Stomach smooth muscle (tissue), 2 donors: ENCODE results near the gene IRAK2.
A peak's percentile ranks its signal among the peaks of the same experiment; 100 is the strongest.

Experiments
- H3K27ac ChIP-seq: one replicate; pipeline ENCODE4 v1.7.0; 2013; ENCODE audit warnings: mild to moderate bottlenecking, low read length, inconsistent platforms
- H3K27me3 ChIP-seq, 2 donors: one replicate each; pipeline ENCODE4 v1.7.0; 2013; ENCODE audit warnings: low read length in 2 of 2; ENCODE audit not compliant: insufficient read depth in 2 of 2, control insufficient read depth in 1 of 2
- H3K36me3 ChIP-seq, 2 donors: one replicate each; pipeline ENCODE4 v1.7.0; 2013; ENCODE audit warnings: low read length in 2 of 2; ENCODE audit not compliant: control insufficient read depth in 2 of 2, insufficient read depth in 2 of 2
- H3K4me1 ChIP-seq: one replicate; pipeline ENCODE4 v1.7.0; 2013; ENCODE audit warnings: low read length; ENCODE audit not compliant: control insufficient read depth, insufficient read depth
- H3K4me3 ChIP-seq, 2 donors: one replicate each; pipeline ENCODE4 v1.7.0; 2013; ENCODE audit warnings: low read length in 2 of 2
- H3K9ac ChIP-seq, 2 donors: one replicate each; pipeline ENCODE4 v1.7.0; 2013; ENCODE audit warnings: low read length in 2 of 2, mild to moderate bottlenecking in 1 of 2
- H3K9me3 ChIP-seq, 2 donors: one replicate each; pipeline ENCODE4 v1.7.0; 2013; ENCODE audit warnings: low read length in 2 of 2; ENCODE audit not compliant: control insufficient read depth in 2 of 2
- donor health status: healthy.
- donor health status: Pancreatic carcinoma.

Gene IRAK2

DNA sequence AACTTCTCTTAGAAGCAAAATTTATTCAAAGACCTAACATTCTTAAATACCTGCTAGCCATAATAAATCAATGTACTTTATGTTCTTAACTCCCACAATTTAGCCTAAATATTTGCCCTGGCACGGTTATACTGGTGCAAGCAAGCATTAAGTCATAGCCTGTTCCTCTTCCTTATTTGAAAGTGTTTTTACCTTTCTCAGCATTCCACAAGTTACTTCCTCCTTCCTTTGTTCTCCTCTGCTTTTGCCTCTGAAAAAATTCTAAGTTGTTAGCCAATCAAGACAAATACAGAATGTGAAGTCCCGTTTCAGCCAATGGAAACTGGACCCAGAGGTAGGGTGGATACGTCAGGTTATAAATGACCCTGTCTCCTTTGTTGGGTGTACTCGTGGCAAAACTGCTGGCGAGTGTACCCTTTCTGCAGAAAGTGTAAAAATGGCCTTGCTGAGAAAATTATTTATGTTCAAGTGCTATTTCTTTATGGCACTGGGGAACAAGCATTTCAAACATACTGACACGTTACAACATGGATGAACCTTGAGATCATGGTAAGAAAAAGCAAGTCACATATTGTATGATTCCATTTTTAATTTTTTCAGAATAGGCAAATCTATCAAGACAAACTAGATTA, 80.5 kb downstream of the IRAK2 start:
- Histone ChIP-seq H3K27ac (no peak overlapping the region), H3K27me3 (no peaks in the 10 kb centered on the region), H3K36me3 (peaks cover 0 to 2% of the 10 kb centered on the region in 2 donors), H3K9me3 (peaks cover 0 to 2% of the 10 kb centered on the region in 2 donors), H3K9ac (no peak overlapping the region), H3K4me1 (peaks cover 17% of the 10 kb centered on the region), H3K4me3 (no peak overlapping the region)

DNA sequence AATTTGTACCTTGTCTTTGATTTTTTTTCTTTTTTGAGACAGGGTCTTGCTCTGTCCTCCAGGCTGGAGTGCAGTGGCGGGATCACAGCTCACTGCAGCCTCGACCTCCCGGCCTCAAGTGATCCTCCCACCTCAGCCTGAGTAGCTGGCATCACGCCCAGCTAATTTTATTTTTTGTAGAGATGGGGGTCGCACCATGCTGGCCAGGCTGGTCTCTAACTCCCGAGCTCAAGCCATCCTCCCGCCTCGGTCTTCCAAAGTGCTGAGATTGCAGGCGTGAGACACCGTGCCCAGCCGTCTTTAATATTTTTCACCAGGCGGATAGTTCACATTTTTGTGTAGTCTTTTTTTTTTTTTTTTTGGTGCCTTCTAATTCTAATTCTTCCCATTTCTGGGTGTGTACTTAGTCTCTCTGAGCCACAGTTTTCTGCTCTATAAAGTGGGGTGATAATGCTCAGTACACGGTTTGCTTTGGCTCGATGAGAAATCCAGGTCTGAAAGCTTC, 83.0 kb downstream of the IRAK2 start:
- H3K36me3 ChIP-seq: no peaks in the 10 kb centered on the region
- peak overlapping the region; percentile 92 for H3K4me3 ChIP-seq
- H3K9ac ChIP-seq: peak overlapping the region; percentile 20 to 36
- peak overlapping the region; percentile 53 for H3K27ac ChIP-seq
- no peaks in the 10 kb centered on the region for H3K27me3 ChIP-seq
- peaks cover 0 to 2% of the 10 kb centered on the region in 2 donors for H3K9me3 ChIP-seq
- H3K4me1 ChIP-seq: peaks cover 25% of the 10 kb centered on the region

GRCh38 chr3:10248184-10248983, 83.7 kb downstream of the IRAK2 start, which contains the start of gene TATDN2:
Gene TATDN2, plus strand, starts transcription at chr3:10248459. Its CDS starts 742 bp downstream, at chr3:10249201.
- Histone ChIP-seq H3K9ac (peak within 1 kb of the TSS; percentile 90 to 95), H3K27ac (peak within 1 kb of the TSS; percentile 53), H3K36me3 (peaks cover 0 to 3% of the 10 kb centered on the region in 2 donors), H3K4me1 (peaks cover 25% of the 10 kb centered on the region), H3K9me3 (peaks cover 0 to 2% of the 10 kb centered on the region in 2 donors), H3K4me3 (peak within 1 kb of the TSS; percentile 92), H3K27me3 (no peaks in the 10 kb centered on the region)

- H3K4me1 ChIP-seq: peaks cover 25% of the 10 kb centered on the region
- peak overlapping the region; percentile 53 for H3K27ac ChIP-seq
- H3K9me3 ChIP-seq: peaks cover 0 to 2% of the 10 kb centered on the region in 2 donors
- no peaks in the 10 kb centered on the region for H3K27me3 ChIP-seq
- peaks cover 1 to 9% of the 10 kb centered on the region in 2 donors for H3K36me3 ChIP-seq
- peak overlapping the region; percentile 92 for H3K4me3 ChIP-seq
- peak overlapping the region; percentile 90 to 95 for H3K9ac ChIP-seq
Observed at GRCh38 chr3:10248984-10249748, 84.4 kb downstream of the IRAK2 start.

GRCh38 chr3:10249833-10250232, 85.1 kb downstream of the IRAK2 start:
- Histone ChIP-seq H3K9ac (peak overlapping the region; percentile 90 to 95), H3K4me1 (peaks cover 28% of the 10 kb centered on the region), H3K36me3 (peaks cover 4 to 11% of the 10 kb centered on the region in 2 donors), H3K27ac (peak overlapping the region; percentile 53), H3K9me3 (no peaks in the 10 kb centered on the region), H3K4me3 (peak overlapping the region; percentile 92), H3K27me3 (no peaks in the 10 kb centered on the region)

DNA sequence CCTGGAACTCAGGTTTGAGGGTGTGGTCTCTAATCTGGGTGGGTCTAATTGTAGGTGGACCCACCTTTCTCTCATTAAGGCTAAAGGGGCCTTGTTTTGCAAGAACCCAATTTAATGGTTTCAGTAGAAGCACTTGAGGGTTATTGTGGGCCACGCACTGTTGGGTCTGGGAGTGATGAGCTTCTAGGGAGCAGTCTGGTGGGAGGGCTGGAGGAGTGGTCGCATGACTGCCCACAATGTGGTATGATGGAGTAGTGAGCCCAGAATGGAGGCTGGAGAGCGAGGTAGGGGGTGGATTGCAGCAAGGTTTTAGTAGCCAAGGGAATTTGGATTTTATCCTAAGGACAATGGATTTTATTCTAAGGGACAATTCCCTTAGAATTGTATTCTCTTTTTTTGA, 86.3 kb downstream of the IRAK2 start:
- Histone ChIP-seq H3K27ac (no peak overlapping the region), H3K4me1 (peaks cover 28% of the 10 kb centered on the region), H3K4me3 (peak overlapping the region in 1 of 2 donors; percentile 22)

DNA sequence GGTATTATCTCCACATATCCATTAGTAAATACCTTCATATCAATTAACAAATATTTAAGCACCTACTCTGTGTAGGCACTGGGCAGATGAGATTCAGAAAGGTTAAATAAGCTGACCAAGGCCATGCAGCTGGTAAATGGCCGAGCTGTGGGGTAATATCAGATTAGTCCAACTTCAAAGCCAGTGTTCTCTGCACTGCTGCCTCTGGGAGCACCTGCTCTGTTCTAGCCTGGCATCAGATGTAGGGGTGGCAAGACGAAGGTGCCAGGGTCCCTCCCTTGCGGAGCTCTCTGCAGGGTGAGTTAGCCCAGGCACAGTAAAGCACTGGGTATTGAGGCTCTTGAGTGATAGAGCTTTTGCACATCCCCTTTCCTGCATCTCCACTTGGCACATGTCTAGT, 89.0 kb downstream of the IRAK2 start:
- Histone ChIP-seq H3K27ac (no peak overlapping the region), H3K4me3 (no peak overlapping the region), H3K9me3 (no peaks in the 10 kb centered on the region), H3K36me3 (peaks cover 7 to 14% of the 10 kb centered on the region in 2 donors), H3K9ac (no peak overlapping the region), H3K4me1 (peaks cover 23% of the 10 kb centered on the region), H3K27me3 (no peaks in the 10 kb centered on the region)

More for the DNA sequence above, 86.3 kb downstream of the IRAK2 start:
- Histone ChIP-seq H3K9me3 (no peaks in the 10 kb centered on the region), H3K9ac (no peak overlapping the region), H3K27me3 (no peaks in the 10 kb centered on the region), H3K36me3 (peaks cover 5 to 14% of the 10 kb centered on the region in 2 donors)

DNA sequence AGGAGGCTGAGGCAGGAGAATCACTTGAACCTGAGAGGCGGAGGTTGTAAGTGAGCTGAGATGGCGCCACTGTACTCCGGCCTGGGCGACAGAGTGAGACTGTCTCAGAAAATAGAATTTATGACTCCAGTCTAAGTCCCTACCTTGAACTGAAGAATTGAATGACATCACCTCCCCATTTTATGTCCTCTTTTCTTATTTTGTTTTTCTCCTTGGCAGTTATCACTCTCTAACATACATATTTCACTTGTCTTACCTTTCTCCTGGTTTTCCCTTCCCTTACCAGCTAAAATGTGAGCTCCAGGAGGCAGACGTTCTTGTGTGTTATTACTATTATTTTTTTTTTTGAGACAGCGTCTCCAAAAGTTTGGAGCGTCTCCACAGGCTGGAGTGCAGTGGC, 91.1 kb downstream of the IRAK2 start:
- Histone ChIP-seq H3K4me1 (peaks cover 7% of the 10 kb centered on the region), H3K4me3 (no peak overlapping the region), H3K27me3 (no peaks in the 10 kb centered on the region), H3K27ac (no peak overlapping the region), H3K36me3 (peaks cover 12 to 25% of the 10 kb centered on the region in 2 donors), H3K9ac (no peak overlapping the region), H3K9me3 (no peaks in the 10 kb centered on the region)

- H3K36me3 ChIP-seq: peaks cover 18 to 23% of the 10 kb centered on the region in 2 donors
- no peaks in the 10 kb centered on the region for H3K9me3 ChIP-seq
- peaks cover 5% of the 10 kb centered on the region for H3K4me1 ChIP-seq
- H3K27me3 ChIP-seq: no peaks in the 10 kb centered on the region
- no peak overlapping the region for H3K4me3 ChIP-seq
- no peak overlapping the region for H3K9ac ChIP-seq
- no peak overlapping the region for H3K27ac ChIP-seq
Observed at GRCh38 chr3:10259036-10259435, 94.3 kb downstream of the IRAK2 start.

DNA sequence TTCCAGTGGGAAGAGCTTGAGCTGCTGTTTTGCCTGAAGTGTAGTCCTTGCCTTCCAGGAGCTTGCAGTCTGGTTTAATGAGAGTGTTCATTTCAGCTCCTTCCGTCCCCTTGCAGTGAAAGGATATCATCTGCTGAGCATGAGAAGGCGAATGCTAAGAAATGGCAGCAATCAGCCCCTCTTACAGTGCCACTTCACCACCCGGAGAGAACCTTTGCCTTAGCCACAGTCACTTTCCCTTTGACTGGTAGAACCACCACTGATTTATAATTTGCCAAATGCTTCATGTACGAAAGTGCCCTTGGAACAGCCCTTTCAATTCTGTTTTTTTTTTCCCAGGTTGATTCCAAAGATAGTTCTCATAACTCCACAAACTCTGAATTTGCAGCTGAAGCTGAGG, 95.1 kb downstream of the IRAK2 start:
- peaks cover 14 to 20% of the 10 kb centered on the region in 2 donors for H3K36me3 ChIP-seq
- no peak overlapping the region for H3K9ac ChIP-seq
- no peak overlapping the region for H3K27ac ChIP-seq
- H3K27me3 ChIP-seq: no peaks in the 10 kb centered on the region
- H3K9me3 ChIP-seq: no peaks in the 10 kb centered on the region
- no peak overlapping the region for H3K4me3 ChIP-seq
- H3K4me1 ChIP-seq: peaks cover 3% of the 10 kb centered on the region
